Measurements from ENCODE around the gene LYST.

The LYST gene

GRCh38 chr1:235841938-235842545 lies 24.7 kb downstream of the LYST start:
- no CpG with 5 or more reads among the region's 1 CpG for WGBS (ENCODE audit: insufficient coverage, insufficient read length)
- Histone ChIP-seq H3K27ac (ENCODE audit: low read length) (no peak overlapping the region), H3K36me3 (ENCODE audit: control insufficient read depth, insufficient read depth, low read length) (no peaks in the 10 kb centered on the region), H3K9me3 (ENCODE audit: control insufficient read depth, insufficient read depth, low read length) (no peaks in the 10 kb centered on the region), H3K4me3 (ENCODE audit: low read length) (no peak overlapping the region), H3K27me3 (ENCODE audit: control insufficient read depth, insufficient read depth, low read length) (no peaks in the 10 kb centered on the region), H3K4me1 (ENCODE audit: control insufficient read depth, insufficient read depth, low read length) (no peaks in the 10 kb centered on the region)
- DNase-seq (ENCODE audit: low read depth, low spot score): no peak

- Histone ChIP-seq H3K27ac (ENCODE audit: low read length) (no peak overlapping the region), H3K4me1 (ENCODE audit: control insufficient read depth, insufficient read depth, low read length) (no peaks in the 10 kb centered on the region), H3K4me3 (ENCODE audit: low read length) (no peak overlapping the region), H3K36me3 (ENCODE audit: control insufficient read depth, insufficient read depth, low read length) (no peaks in the 10 kb centered on the region), H3K27me3 (ENCODE audit: control insufficient read depth, insufficient read depth, low read length) (no peaks in the 10 kb centered on the region), H3K9me3 (ENCODE audit: control insufficient read depth, insufficient read depth, low read length) (no peaks in the 10 kb centered on the region)
- DNase-seq (ENCODE audit: low read depth, low spot score): no peak
- WGBS (ENCODE audit: insufficient coverage, insufficient read length): 100% methylated on average over 1 of the region's 1 CpG
Observed at GRCh38 chr1:235838021-235838420, 28.7 kb downstream of the LYST start.

GRCh38 chr1:235835226-235835625 lies 31.5 kb downstream of the LYST start:
- Histone ChIP-seq H3K4me1 (ENCODE audit: control insufficient read depth, insufficient read depth, low read length) (no peaks in the 10 kb centered on the region), H3K36me3 (ENCODE audit: control insufficient read depth, insufficient read depth, low read length) (no peaks in the 10 kb centered on the region), H3K9me3 (ENCODE audit: control insufficient read depth, insufficient read depth, low read length) (no peaks in the 10 kb centered on the region), H3K4me3 (ENCODE audit: low read length) (no peak overlapping the region), H3K27me3 (ENCODE audit: control insufficient read depth, insufficient read depth, low read length) (no peaks in the 10 kb centered on the region), H3K27ac (ENCODE audit: low read length) (no peak overlapping the region)
- no peak for DNase-seq (ENCODE audit: low read depth, low spot score)
- no CpG with 5 or more reads among the region's 4 CpGs for WGBS (ENCODE audit: insufficient coverage, insufficient read length)

- no peaks in the 10 kb centered on the region for H3K9me3 ChIP-seq (ENCODE audit: control insufficient read depth, insufficient read depth, low read length)
- no peaks in the 10 kb centered on the region for H3K27me3 ChIP-seq (ENCODE audit: control insufficient read depth, insufficient read depth, low read length)
- no CpG with 5 or more reads among the region's 6 CpGs for WGBS (ENCODE audit: insufficient coverage, insufficient read length)
- no peaks in the 10 kb centered on the region for H3K4me1 ChIP-seq (ENCODE audit: control insufficient read depth, insufficient read depth, low read length)
- no peak overlapping the region for H3K4me3 ChIP-seq (ENCODE audit: low read length)
- H3K27ac ChIP-seq (ENCODE audit: low read length): no peak overlapping the region
- no peaks in the 10 kb centered on the region for H3K36me3 ChIP-seq (ENCODE audit: control insufficient read depth, insufficient read depth, low read length)
- no peak for DNase-seq (ENCODE audit: low read depth, low spot score)
Observed at GRCh38 chr1:235834620-235835019, 32.1 kb downstream of the LYST start.

- H3K27ac ChIP-seq (ENCODE audit: low read length): no peak overlapping the region
- no peak for DNase-seq (ENCODE audit: low read depth, low spot score)
- WGBS (ENCODE audit: insufficient coverage, insufficient read length): no CpG with 5 or more reads among the region's 2 CpGs
- no peaks in the 10 kb centered on the region for H3K27me3 ChIP-seq (ENCODE audit: control insufficient read depth, insufficient read depth, low read length)
- no peaks in the 10 kb centered on the region for H3K4me1 ChIP-seq (ENCODE audit: control insufficient read depth, insufficient read depth, low read length)
- no peaks in the 10 kb centered on the region for H3K36me3 ChIP-seq (ENCODE audit: control insufficient read depth, insufficient read depth, low read length)
- no peaks in the 10 kb centered on the region for H3K9me3 ChIP-seq (ENCODE audit: control insufficient read depth, insufficient read depth, low read length)
- no peak overlapping the region for H3K4me3 ChIP-seq (ENCODE audit: low read length)
Observed at GRCh38 chr1:235832011-235832410, 34.7 kb downstream of the LYST start.

- WGBS (ENCODE audit: insufficient coverage, insufficient read length): no CpG with 5 or more reads among the region's 5 CpGs
- no peaks in the 10 kb centered on the region for H3K9me3 ChIP-seq (ENCODE audit: control insufficient read depth, insufficient read depth, low read length)
- H3K36me3 ChIP-seq (ENCODE audit: control insufficient read depth, insufficient read depth, low read length): no peaks in the 10 kb centered on the region
- no peaks in the 10 kb centered on the region for H3K4me1 ChIP-seq (ENCODE audit: control insufficient read depth, insufficient read depth, low read length)
- H3K27me3 ChIP-seq (ENCODE audit: control insufficient read depth, insufficient read depth, low read length): no peaks in the 10 kb centered on the region
- H3K27ac ChIP-seq (ENCODE audit: low read length): no peak overlapping the region
- no peak for DNase-seq (ENCODE audit: low read depth, low spot score)
- no peak overlapping the region for H3K4me3 ChIP-seq (ENCODE audit: low read length)
Observed at GRCh38 chr1:235831148-235831547, 35.6 kb downstream of the LYST start.

GRCh38 chr1:235826102-235826854 lies 40.4 kb downstream of the LYST start:
- Histone ChIP-seq H3K27me3 (ENCODE audit: control insufficient read depth, insufficient read depth, low read length) (no peaks in the 10 kb centered on the region), H3K36me3 (ENCODE audit: control insufficient read depth, insufficient read depth, low read length) (no peaks in the 10 kb centered on the region), H3K4me3 (ENCODE audit: low read length) (no peak overlapping the region), H3K4me1 (ENCODE audit: control insufficient read depth, insufficient read depth, low read length) (no peaks in the 10 kb centered on the region), H3K9me3 (ENCODE audit: control insufficient read depth, insufficient read depth, low read length) (no peaks in the 10 kb centered on the region), H3K27ac (ENCODE audit: low read length) (no peak overlapping the region)
- DNase-seq (ENCODE audit: low read depth, low spot score): no peak
- no CpG with 5 or more reads among the region's 2 CpGs for WGBS (ENCODE audit: insufficient coverage, insufficient read length)

GRCh38 chr1:235825229-235825628 lies 41.5 kb downstream of the LYST start:
- Histone ChIP-seq H3K27ac (ENCODE audit: low read length) (no peak overlapping the region), H3K4me1 (ENCODE audit: control insufficient read depth, insufficient read depth, low read length) (no peaks in the 10 kb centered on the region; the same call in 1 of the 2 replicates), H3K36me3 (ENCODE audit: control insufficient read depth, insufficient read depth, low read length) (no peaks in the 10 kb centered on the region), H3K4me3 (ENCODE audit: low read length) (no peak overlapping the region), H3K27me3 (ENCODE audit: control insufficient read depth, insufficient read depth, low read length) (no peaks in the 10 kb centered on the region), H3K9me3 (ENCODE audit: control insufficient read depth, insufficient read depth, low read length) (no peaks in the 10 kb centered on the region)
- no CpG with 5 or more reads among the region's 1 CpG for WGBS (ENCODE audit: insufficient coverage, insufficient read length)
- DNase-seq (ENCODE audit: low read depth, low spot score): no peak

GRCh38 chr1:235823684-235824083 lies 43.0 kb downstream of the LYST start:
- no peaks in the 10 kb centered on the region for H3K36me3 ChIP-seq (ENCODE audit: control insufficient read depth, insufficient read depth, low read length)

GRCh38 chr1:235822685-235823084 lies 44.0 kb downstream of the LYST start:
- no peak for DNase-seq (ENCODE audit: low read depth, low spot score)
- H3K27me3 ChIP-seq (ENCODE audit: control insufficient read depth, insufficient read depth, low read length): no peaks in the 10 kb centered on the region
- H3K4me1 ChIP-seq (ENCODE audit: control insufficient read depth, insufficient read depth, low read length): no peaks in the 10 kb centered on the region; the same call in 1 of the 2 replicates
- no peak overlapping the region for H3K27ac ChIP-seq (ENCODE audit: low read length)
- no peaks in the 10 kb centered on the region for H3K36me3 ChIP-seq (ENCODE audit: control insufficient read depth, insufficient read depth, low read length)
- H3K4me3 ChIP-seq (ENCODE audit: low read length): no peak overlapping the region
- no peaks in the 10 kb centered on the region for H3K9me3 ChIP-seq (ENCODE audit: control insufficient read depth, insufficient read depth, low read length)

More at GRCh38 chr1:235823684-235824083, 43.0 kb downstream of the LYST start:
- Histone ChIP-seq H3K27me3 (ENCODE audit: control insufficient read depth, insufficient read depth, low read length) (no peaks in the 10 kb centered on the region), H3K4me3 (ENCODE audit: low read length) (no peak overlapping the region), H3K27ac (ENCODE audit: low read length) (no peak overlapping the region), H3K9me3 (ENCODE audit: control insufficient read depth, insufficient read depth, low read length) (no peaks in the 10 kb centered on the region), H3K4me1 (ENCODE audit: control insufficient read depth, insufficient read depth, low read length) (no peaks in the 10 kb centered on the region; the same call in 1 of the 2 replicates)
- no peak for DNase-seq (ENCODE audit: low read depth, low spot score)
- WGBS (ENCODE audit: insufficient coverage, insufficient read length): no CpG with 5 or more reads among the region's 5 CpGs

Data from iPS DF 6.9 (cell line).